GM19099 (cell line): ENCODE results near the gene XRCC6.

Experiments
- POLR2A ChIP-seq: IDR thresholded peaks from 3 replicates; pipeline ENCODE4 v1.6.1; 2011; ENCODE audit warnings: low read depth; ENCODE audit not compliant: insufficient read length; ENCODE audit errors: extremely low read depth

Gene XRCC6

GRCh38 chr22:41621099-41621910 is at the start of gene XRCC6:
Gene XRCC6 (plus strand): TSS chr22:41621295. CDS start chr22:41622005, 710 bp downstream.
- peak; percentile 63 for TF ChIP-seq POLR2A

- TF ChIP-seq POLR2A: no peak
Observed at GRCh38 chr22:41571786-41572185, 49.3 kb upstream of the XRCC6 start.

GRCh38 chr22:41573677-41574076 is 47.4 kb upstream of the XRCC6 start:
- TF ChIP-seq POLR2A: no peak

- no peak for TF ChIP-seq POLR2A
Observed at GRCh38 chr22:41574847-41575381, 46.2 kb upstream of the XRCC6 start.

- no peak for TF ChIP-seq POLR2A
Observed at GRCh38 chr22:41575533-41575932, 45.6 kb upstream of the XRCC6 start.

GRCh38 chr22:41576877-41577276 is 44.2 kb upstream of the XRCC6 start:
- no peak for TF ChIP-seq POLR2A

GRCh38 chr22:41578114-41578513 is 43.0 kb upstream of the XRCC6 start:
- no peak for TF ChIP-seq POLR2A

- TF ChIP-seq POLR2A: no peak
Observed at GRCh38 chr22:41578818-41579217, 42.3 kb upstream of the XRCC6 start.

- TF ChIP-seq POLR2A: no peak
Observed at GRCh38 chr22:41579297-41579996, 41.6 kb upstream of the XRCC6 start.

- TF ChIP-seq POLR2A: no peak
Observed at GRCh38 chr22:41579997-41580355, 41.1 kb upstream of the XRCC6 start.

- TF ChIP-seq POLR2A: no peak
Observed at GRCh38 chr22:41582694-41583093, 38.4 kb upstream of the XRCC6 start.

- no peak for TF ChIP-seq POLR2A
Observed at GRCh38 chr22:41584881-41585280, 36.2 kb upstream of the XRCC6 start.

GRCh38 chr22:41585898-41586297 is 35.2 kb upstream of the XRCC6 start:
- no peak for TF ChIP-seq POLR2A

GRCh38 chr22:41587347-41587723 is 33.8 kb upstream of the XRCC6 start:
- no peak for TF ChIP-seq POLR2A

- peak; percentile 75 for TF ChIP-seq POLR2A
Observed at GRCh38 chr22:41589391-41590241, 31.5 kb upstream of the XRCC6 start, which contains the start of gene PMM1. Gene PMM1 (minus strand): TSS chr22:41589840. CDS start chr22:41589805, 35 bp downstream.

GRCh38 chr22:41595703-41596102 is 25.4 kb upstream of the XRCC6 start:
- no peak for TF ChIP-seq POLR2A
